Endodermal cell (in vitro differentiated cells): Measurements from ENCODE around the gene IMMP2L. TPM values are rescaled to one million over a fixed set of nuclear protein-coding genes. Genes with fewer than 3 reads are reported as not detected.

Experiments used
- DNase-seq: peaks from one replicate; pipeline ENCODE4 v3.0.0-alpha.2; 2017
- H3K27ac ChIP-seq: 2 replicates; pipeline ENCODE4 v1.5.1; 2013; ENCODE audit warnings: mild to moderate bottlenecking, low read depth, low read length, moderate library complexity
- H3K27me3 ChIP-seq: 2 replicates; pipeline ENCODE4 v1.6.1; 2013; ENCODE audit warnings: mild to moderate bottlenecking, low read length, moderate library complexity; ENCODE audit not compliant: insufficient read depth, control insufficient read depth, poor library complexity, severe bottlenecking
- H3K36me3 ChIP-seq: 2 replicates; pipeline ENCODE4 v1.7.0; 2013; ENCODE audit warnings: mild to moderate bottlenecking, low read length, moderate library complexity; ENCODE audit not compliant: control insufficient read depth, insufficient read depth
- H3K4me1 ChIP-seq: one replicate; pipeline ENCODE4 v1.7.0; 2013; ENCODE audit warnings: low read length; ENCODE audit not compliant: control insufficient read depth, insufficient read depth
- H3K4me3 ChIP-seq: 2 replicates; pipeline ENCODE4 v1.5.1; 2013; ENCODE audit warnings: mild to moderate bottlenecking, low read length, moderate library complexity
- H3K9ac ChIP-seq: 2 replicates; pipeline ENCODE4 v1.6.1; 2013; ENCODE audit warnings: mild to moderate bottlenecking, low read length, moderate library complexity; ENCODE audit not compliant: poor library complexity, severe bottlenecking; ENCODE audit errors: extremely low read depth
- H3K9me3 ChIP-seq: 2 replicates; pipeline ENCODE4 v1.6.1; 2013; ENCODE audit warnings: mild to moderate bottlenecking, low read length, moderate library complexity; ENCODE audit not compliant: control insufficient read depth
- H3K27ac Mint-ChIP-seq: 2 replicates; pipeline ENCODE4 v1.8.0; 2020; ENCODE audit warnings: mixed read lengths
- H3K27me3 Mint-ChIP-seq: 2 replicates; pipeline ENCODE4 v1.8.0; 2021; ENCODE audit warnings: mild to moderate bottlenecking, mixed read lengths; ENCODE audit not compliant: insufficient read depth
- H3K36me3 Mint-ChIP-seq: 2 replicates; pipeline ENCODE4 v1.8.0; 2020; ENCODE audit warnings: low read depth, mixed read lengths
- H3K4me1 Mint-ChIP-seq: 2 replicates; pipeline ENCODE4 v1.8.0; 2020; ENCODE audit warnings: mixed read lengths
- H3K4me3 Mint-ChIP-seq: 2 replicates; pipeline ENCODE4 v1.8.0; 2020; ENCODE audit warnings: mild to moderate bottlenecking, moderate library complexity, mixed read lengths
- H3K9me3 Mint-ChIP-seq: 2 replicates; pipeline ENCODE4 v1.8.0; 2020; ENCODE audit warnings: mild to moderate bottlenecking, mixed read lengths
- WGBS, 2 experiments: methylation state at CpG; one replicate each; pipeline versions ENCODE4 v1.1.5 to v1.1.7; 2013; ENCODE audit warnings: missing lambda C conversion rate in 2 of 2, mixed read lengths in 1 of 2; ENCODE audit not compliant: insufficient coverage in 1 of 2, insufficient read length in 1 of 2; 5-methylcytosine and 5-hydroxymethylcytosine counted together
- total RNA-seq, 2 donors: library from RNA; stranded (reverse); fragmentation: NEBNext Ultra II Directional in 1 of 2; extraction: Animal tissue kit (Norgen Biotek cat#: 25700) in 1 of 2; gene quantifications; 2 replicates in 1 of 2; 3 replicates in 1 of 2; pipeline ENCODE4 v1.2.1, GENCODE V29; 2021
- TF ChIP-seq, protein P1 (sequence below): fragments of 200-600 bp; sonication (generic); conservative IDR thresholded peaks from 2 replicates; pipeline ENCODE4 v1.5.0; 2021; ENCODE audit warnings: antibody characterized with exemption, mild to moderate bottlenecking

IMMP2L gene
- total RNA-seq, 2 donors from 2014 or later, result 17.7 to 19.4 TPM

DNA sequence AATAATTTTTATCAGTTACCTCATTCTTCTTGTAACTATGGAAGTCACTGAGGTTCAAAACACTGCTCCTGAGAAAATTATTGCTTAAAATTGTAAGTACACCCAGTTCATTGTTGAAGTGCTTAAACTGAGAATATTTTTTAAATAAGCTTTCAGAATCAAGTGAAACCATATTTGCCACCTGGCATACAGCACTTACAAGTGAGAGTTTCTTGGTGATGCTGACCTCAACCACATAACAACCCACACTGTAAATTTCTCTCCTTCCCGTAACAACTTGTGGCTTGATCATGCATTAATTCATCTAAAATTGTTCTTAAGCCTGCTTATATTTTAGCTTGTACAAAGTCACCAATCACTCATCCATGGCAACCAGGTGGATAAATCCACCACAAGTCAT, 34.0 kb downstream of the IMMP2L start:
- no peaks in the 10 kb centered on the region for H3K4me1 Mint-ChIP-seq
- Histone ChIP-seq H3K9me3 (no peaks in the 10 kb centered on the region), H3K36me3 (no peaks in the 10 kb centered on the region), H3K4me3 (no peak overlapping the region), H3K27me3 (no peaks in the 10 kb centered on the region), H3K9ac (no peak overlapping the region), H3K27ac (no peak overlapping the region), H3K4me1 (no peaks in the 10 kb centered on the region)
- no peaks in the 10 kb centered on the region for H3K27me3 Mint-ChIP-seq
- WGBS, 2 experiments, result 89 to 100% methylated on average over 1 of the region's 1 CpG
- DNase-seq, result no peak
- TF ChIP-seq, protein P1, sequence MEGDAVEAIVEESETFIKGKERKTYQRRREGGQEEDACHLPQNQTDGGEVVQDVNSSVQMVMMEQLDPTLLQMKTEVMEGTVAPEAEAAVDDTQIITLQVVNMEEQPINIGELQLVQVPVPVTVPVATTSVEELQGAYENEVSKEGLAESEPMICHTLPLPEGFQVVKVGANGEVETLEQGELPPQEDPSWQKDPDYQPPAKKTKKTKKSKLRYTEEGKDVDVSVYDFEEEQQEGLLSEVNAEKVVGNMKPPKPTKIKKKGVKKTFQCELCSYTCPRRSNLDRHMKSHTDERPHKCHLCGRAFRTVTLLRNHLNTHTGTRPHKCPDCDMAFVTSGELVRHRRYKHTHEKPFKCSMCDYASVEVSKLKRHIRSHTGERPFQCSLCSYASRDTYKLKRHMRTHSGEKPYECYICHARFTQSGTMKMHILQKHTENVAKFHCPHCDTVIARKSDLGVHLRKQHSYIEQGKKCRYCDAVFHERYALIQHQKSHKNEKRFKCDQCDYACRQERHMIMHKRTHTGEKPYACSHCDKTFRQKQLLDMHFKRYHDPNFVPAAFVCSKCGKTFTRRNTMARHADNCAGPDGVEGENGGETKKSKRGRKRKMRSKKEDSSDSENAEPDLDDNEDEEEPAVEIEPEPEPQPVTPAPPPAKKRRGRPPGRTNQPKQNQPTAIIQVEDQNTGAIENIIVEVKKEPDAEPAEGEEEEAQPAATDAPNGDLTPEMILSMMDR, result no peak
- no peak overlapping the region for H3K27ac Mint-ChIP-seq
- no peaks in the 10 kb centered on the region for H3K36me3 Mint-ChIP-seq
- no peaks in the 10 kb centered on the region for H3K9me3 Mint-ChIP-seq
- no peak overlapping the region for H3K4me3 Mint-ChIP-seq

DNA sequence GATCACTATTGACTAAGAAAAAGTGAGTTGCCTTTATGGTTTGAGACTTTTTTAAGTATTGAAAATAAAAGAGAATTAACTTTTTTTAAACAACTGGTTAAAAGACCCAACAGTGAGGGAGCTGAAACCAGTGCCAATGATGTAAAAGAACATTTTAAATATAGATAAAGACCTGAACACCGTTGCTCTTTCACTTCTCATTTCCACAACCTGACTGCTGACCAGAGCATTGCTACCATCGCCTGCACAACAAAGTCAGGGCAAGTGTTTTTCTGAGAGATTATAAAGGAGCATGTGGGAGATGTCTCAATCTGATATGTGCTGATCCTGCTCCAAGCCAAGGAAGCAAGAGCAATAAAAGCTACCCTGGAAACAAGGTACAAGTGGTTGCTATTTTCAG, 34.7 kb downstream of the IMMP2L start:
- no peak overlapping the region for H3K9ac ChIP-seq
- 81% methylated on average over 2 of the region's 2 CpGs; no CpG with 5 or more reads in 1 of the 2 experiments for WGBS, 2 experiments
- H3K36me3 Mint-ChIP-seq, result no peaks in the 10 kb centered on the region

DNA sequence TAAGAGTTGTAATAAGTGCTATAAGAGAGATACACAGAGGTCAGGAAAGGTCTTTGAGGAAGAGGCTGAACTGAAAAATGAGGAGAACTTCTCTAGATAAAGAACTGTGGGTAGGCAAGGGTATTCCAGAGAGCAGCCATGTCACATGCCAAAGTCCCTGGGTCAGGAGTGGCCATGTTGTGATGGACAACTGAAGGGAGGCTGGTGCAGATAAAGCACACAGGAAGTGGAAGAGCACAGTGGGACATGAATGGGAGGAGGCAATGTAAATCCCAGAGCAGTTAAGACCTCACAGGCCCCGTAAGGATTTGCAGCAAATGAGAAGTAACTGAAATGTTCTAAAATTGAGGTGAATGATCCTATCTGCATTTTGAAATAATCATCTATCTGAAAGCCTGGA, 37.2 kb downstream of the IMMP2L start:
- Histone ChIP-seq H3K9ac (no peak overlapping the region), H3K27me3 (no peaks in the 10 kb centered on the region), H3K4me1 (no peaks in the 10 kb centered on the region), H3K9me3 (no peaks in the 10 kb centered on the region), H3K4me3 (no peak overlapping the region), H3K27ac (no peak overlapping the region), H3K36me3 (no peaks in the 10 kb centered on the region)
- WGBS, 2 experiments, result 100% methylated on average over 1 of the region's 1 CpG
- Mint-ChIP-seq H3K27ac (no peak overlapping the region), H3K27me3 (no peaks in the 10 kb centered on the region), H3K9me3 (no peaks in the 10 kb centered on the region), H3K36me3 (peaks cover 4% of the 10 kb centered on the region), H3K4me1 (no peaks in the 10 kb centered on the region), H3K4me3 (no peak overlapping the region)
- DNase-seq, result no peak
- TF ChIP-seq, protein P1, result no peak

More for the DNA sequence above, 34.7 kb downstream of the IMMP2L start:
- Histone ChIP-seq H3K4me1 (no peaks in the 10 kb centered on the region), H3K9me3 (no peaks in the 10 kb centered on the region), H3K4me3 (no peak overlapping the region), H3K36me3 (no peaks in the 10 kb centered on the region), H3K27me3 (no peaks in the 10 kb centered on the region), H3K27ac (no peak overlapping the region)
- TF ChIP-seq, protein P1, result no peak
- no peak for DNase-seq
- Mint-ChIP-seq H3K9me3 (no peaks in the 10 kb centered on the region), H3K27ac (no peak overlapping the region), H3K4me3 (no peak overlapping the region), H3K4me1 (no peaks in the 10 kb centered on the region), H3K27me3 (no peaks in the 10 kb centered on the region)
